HepG2 (cell line): ENCODE measurements around the gene ZSCAN21. TPM values are rescaled to one million over a fixed set of nuclear protein-coding genes. Genes with fewer than 3 reads are reported as not detected.
A peak's percentile ranks its signal among the peaks of the same experiment; 100 is the strongest.

Experiments
- ARNTL ChIP-seq: sonication (generic); formaldehyde crosslinking; IDR thresholded peaks from 2 replicates; pipeline ENCODE4 v1.4.0; 2020; ENCODE audit warnings: mild to moderate bottlenecking, missing genetic modification reagents
- CSRNP1 ChIP-seq: sonication (generic); formaldehyde crosslinking; IDR thresholded peaks from 2 replicates; pipeline ENCODE4 v1.8.1; 2023; ENCODE audit warnings: mild to moderate bottlenecking, missing genetic modification reagents
- HDAC2 ChIP-seq: sonication (generic); formaldehyde crosslinking; IDR thresholded peaks from 2 replicates; pipeline ENCODE4 v1.4.0; 2020; ENCODE audit warnings: missing genetic modification reagents
- MBD4 ChIP-seq: IDR thresholded peaks from 2 replicates; pipeline ENCODE4 v1.6.1; 2012; ENCODE audit warnings: low read length, inconsistent platforms, borderline replicate concordance
- MYNN ChIP-seq: sonication (generic); formaldehyde crosslinking; IDR thresholded peaks from 2 replicates; pipeline ENCODE4 v1.4.0; 2020; ENCODE audit warnings: mild to moderate bottlenecking, low read depth, missing genetic modification reagents
- NFAT5 ChIP-seq: sonication (generic); formaldehyde crosslinking; IDR thresholded peaks from 2 replicates; pipeline ENCODE4 v1.4.0; 2020; ENCODE audit warnings: missing genetic modification reagents
- PRMT3 ChIP-seq: sonication (generic); formaldehyde crosslinking; IDR thresholded peaks from 2 replicates; pipeline ENCODE4 v1.8.1; 2022; ENCODE audit warnings: low read depth, mild to moderate bottlenecking, moderate library complexity, missing genetic modification reagents, borderline replicate concordance
- REXO4 ChIP-seq: sonication (generic); formaldehyde crosslinking; IDR thresholded peaks from 2 replicates; pipeline ENCODE4 v1.8.0; 2022; ENCODE audit warnings: missing genetic modification reagents, mild to moderate bottlenecking, borderline replicate concordance
- STAT6 ChIP-seq: sonication (generic); formaldehyde crosslinking; IDR thresholded peaks from 2 replicates; pipeline ENCODE4 v1.4.0; 2020; ENCODE audit warnings: missing genetic modification reagents, mild to moderate bottlenecking, borderline replicate concordance
- ZNF10 ChIP-seq: sonication (generic); formaldehyde crosslinking; IDR thresholded peaks from 2 replicates; pipeline ENCODE4 v1.4.0; 2020; ENCODE audit warnings: mild to moderate bottlenecking, low read depth, missing genetic modification reagents, borderline replicate concordance
- ZNF441 ChIP-seq: sonication (generic); formaldehyde crosslinking; IDR thresholded peaks from 2 replicates; pipeline ENCODE4 v1.7.0; 2021; ENCODE audit warnings: missing genetic modification reagents, borderline replicate concordance
- ZNF530 ChIP-seq: sonication (generic); formaldehyde crosslinking; IDR thresholded peaks from 2 replicates; pipeline ENCODE4 v1.5.0; 2020; ENCODE audit warnings: low read depth, mild to moderate bottlenecking, missing genetic modification reagents
- ZNF687 ChIP-seq: sonication (generic); formaldehyde crosslinking; IDR thresholded peaks from 2 replicates; pipeline ENCODE4 v1.5.1; 2020; ENCODE audit warnings: mild to moderate bottlenecking, missing genetic modification reagents, moderate library complexity
- ZNF792 ChIP-seq: IDR thresholded peaks from 2 replicates; pipeline ENCODE4 v1.6.1; 2016
- polyA plus RNA-seq, 8 experiments: library from polyadenylated mRNA; depleted of rRNA in 3 of 8; stranded (reverse) in 7 of 8; unstranded in 1 of 8; fragments of >200 nt; fragmentation: Illumina TruSeq in 4 of 8; extraction: Trizol in 4 of 8; gene quantifications; 2 replicates each; pipeline versions ENCODE4 v1.2.1 to v1.2.3, GENCODE V29; 2011 to 2016; ENCODE audit warnings: low read depth in 4 of 8, missing spikeins in 1 of 8, mixed read lengths in 1 of 8; ENCODE audit not compliant: insufficient read depth in 1 of 8
- total RNA-seq, 5 experiments: library from RNA; depleted of rRNA; stranded (reverse); fragments of >200 nt; fragmentation: Illumina TruSeq; extraction: Trizol; gene quantifications; 2 replicates each; pipeline ENCODE4 v1.2.3, GENCODE V29; 2016; ENCODE audit warnings: low read depth in 1 of 5

The ZSCAN21 gene
- total and polyA plus RNA-seq, 2 of the 13 experiments (the other 11 are each of a cell fraction or from before 2014, with no cell fraction given), result 7.0 to 10.0 TPM

GRCh38 chr7:100079024-100079560, 29.5 kb downstream of the ZSCAN21 start (continued):
- TF ChIP-seq PRMT3 (CRISPR knock-in tag) (peak; percentile 15; the same call in 1 of the 2 replicates), ZNF10 (CRISPR knock-in tag) (no peak), ARNTL (CRISPR knock-in tag) (0 out of 2 replicates have a peak, but pooled peaks have one; percentile 24), MBD4 (no peak), MYNN (no peak), STAT6 (no peak), ZNF530 (CRISPR knock-in tag) (no peak), CSRNP1 (CRISPR knock-in tag) (no peak), ZNF687 (CRISPR knock-in tag) (peak; percentile 39; the same call in 1 of the 2 replicates), HDAC2 (CRISPR knock-in tag) (peak; percentile 66; the same call in 1 of the 2 replicates), REXO4 (CRISPR knock-in tag) (no peak), NFAT5 (CRISPR knock-in tag) (no peak), ZNF441 (CRISPR knock-in tag) (no peak), ZNF792 (CRISPR knock-in tag) (0 out of 2 replicates have a peak, but pooled peaks have one; percentile 49)
